GM12875 (cell line): ENCODE data around the gene KCNK4.

ENCODE experiments used
- H3K4me3 ChIP-seq: one replicate; pipeline ENCODE4 v1.5.1; 2011; ENCODE audit warnings: low read depth, low read length, control low read depth
- CTCF ChIP-seq: IDR thresholded peaks from 2 replicates; pipeline ENCODE4 v1.5.1; 2011; ENCODE audit warnings: low read depth, mild to moderate bottlenecking, control low read depth, inconsistent platforms, low read length, moderate library complexity, borderline replicate concordance; ENCODE audit not compliant: insufficient read depth

The KCNK4 gene

GRCh38 chr11:64249563-64250414, 41.3 kb upstream of the KCNK4 start:
- TF ChIP-seq CTCF: no peak
- H3K4me3 ChIP-seq: no peak overlapping the region

GRCh38 chr11:64250415-64251015, 40.6 kb upstream of the KCNK4 start:
- TF ChIP-seq CTCF: no peak

GRCh38 chr11:64251016-64251752, 39.9 kb upstream of the KCNK4 start, which contains the start of gene PLCB3:
Gene PLCB3, plus strand, starts transcription at chr11:64251530. Its CDS starts 120 bp downstream, at chr11:64251650.
- TF ChIP-seq CTCF: peak; percentile 79
- peak within 1 kb of the TSS; percentile 77 for H3K4me3 ChIP-seq

More at GRCh38 chr11:64250415-64251015, 40.6 kb upstream of the KCNK4 start:
- H3K4me3 ChIP-seq: peak overlapping the region; percentile 42

GRCh38 chr11:64251753-64252002, 39.4 kb upstream of the KCNK4 start:
- no peak for TF ChIP-seq CTCF
- peak overlapping the region; percentile 77 for H3K4me3 ChIP-seq

GRCh38 chr11:64252003-64252872, 38.9 kb upstream of the KCNK4 start:
- peak; percentile 53 for TF ChIP-seq CTCF
- peak overlapping the region; percentile 77 for H3K4me3 ChIP-seq

GRCh38 chr11:64253043-64253442, 38.1 kb upstream of the KCNK4 start:
- TF ChIP-seq CTCF: no peak
- no peak overlapping the region for H3K4me3 ChIP-seq
